A549 (cell line): ENCODE measurements around the gene KCNAB2. TPM values are rescaled to one million over a fixed set of nuclear protein-coding genes. Genes with fewer than 3 reads are reported as not detected.

Experiments
- ATAC-seq, 2 experiments: fragments of 200-7000 bp in 1 of 2; fragments of >200 bp in 1 of 2; cut with Nextera tagmentation in 1 of 2; cut with Tn5 transposase in 1 of 2; 3 replicates each; pipeline versions ENCODE4 v1.8.0 to v1.9.1; 2018 to 2020; ENCODE audit warnings: mild to moderate bottlenecking in 1 of 2, moderate library complexity in 1 of 2
- CTCF ChIA-PET: fragments of 300-600 bp; sonication (Branson Sonifier 250); formaldehyde crosslinking; extraction: SDS; loops from one replicate; lab custom pipeline; 2021; ENCODE audit warnings: antibody characterized with exemption, inconsistent platforms; lab: Yijun Ruan, JAX
- POLR2A ChIA-PET: fragments of 350-600 bp; formaldehyde crosslinking; extraction: SDS; loops from one replicate; lab custom pipeline; 2021; ENCODE audit warnings: antibody characterized with exemption, inconsistent platforms; lab: Yijun Ruan, JAX
- DNase-seq, 2 experiments: peaks; one replicate each; pipeline versions ENCODE4 v3.0.0 to v3.0.0-alpha.2; 2011 to 2016; ENCODE audit warnings: low read depth in 1 of 2, low spot score in 1 of 2
- FAIRE-seq: peaks from 2 replicates; lab custom pipeline; 2011; peaks lifted over from hg19 to GRCh38; lab: Jason Lieb, UNC
- H3K27ac ChIP-seq, 2 experiments: fragments of >200 bp; sonication (Bioruptor Twin); formaldehyde crosslinking; 3 replicates each; pipeline ENCODE4 v1.5.1; 2016 to 2017
- H3K4me1 ChIP-seq: fragments of >200 bp; sonication (Bioruptor Twin); formaldehyde crosslinking; 3 replicates; pipeline ENCODE4 v1.6.1; 2016
- H3K4me2 ChIP-seq: fragments of >200 bp; sonication (Bioruptor Twin); formaldehyde crosslinking; 3 replicates; pipeline ENCODE4 v1.6.1; 2016
- H3K4me3 ChIP-seq: fragments of >200 bp; sonication (Bioruptor Twin); formaldehyde crosslinking; 3 replicates; pipeline ENCODE4 v1.5.1; 2016
- H3K9me3 ChIP-seq: fragments of >200 bp; sonication (Bioruptor Twin); formaldehyde crosslinking; 3 replicates; pipeline ENCODE4 v1.6.1; 2016
- CBX2 ChIP-seq: fragments of 200-600 bp; sonication (generic); IDR thresholded peaks from 2 replicates; pipeline ENCODE4 v1.6.1; 2016; ENCODE audit warnings: low read depth, mild to moderate bottlenecking, borderline replicate concordance
- CBX8 ChIP-seq: fragments of 200-600 bp; sonication (generic); IDR thresholded peaks from 2 replicates; pipeline ENCODE4 v1.6.1; 2016
- CHD2 ChIP-seq: fragments of 150-350 bp; IDR thresholded peaks from 2 replicates; pipeline ENCODE4 v1.6.1; 2014; ENCODE audit warnings: low read length; ENCODE audit not compliant: partially characterized antibody
- CHD4 ChIP-seq: fragments of 200-600 bp; sonication (generic); IDR thresholded peaks from 2 replicates; pipeline ENCODE4 v1.6.1; 2016; ENCODE audit warnings: antibody characterized with exemption, mild to moderate bottlenecking, borderline replicate concordance
- ESRRA ChIP-seq: fragments of 150-350 bp; IDR thresholded peaks from 2 replicates; pipeline ENCODE4 v1.6.1; 2014; ENCODE audit warnings: mild to moderate bottlenecking, low read length, borderline replicate concordance
- HEYL ChIP-seq: fragments of 250-450 bp; sonication (Bioruptor Pico); IDR thresholded peaks from 2 replicates; pipeline ENCODE4 v1.8.0; 2021; ENCODE audit warnings: mild to moderate bottlenecking, moderate library complexity
- HOXB13 ChIP-seq: fragments of 250-450 bp; sonication (Bioruptor Pico); IDR thresholded peaks from 2 replicates; pipeline ENCODE4 v1.5.0; 2020; ENCODE audit warnings: low read depth, mild to moderate bottlenecking, moderate library complexity
- KDM1A ChIP-seq: fragments of 200-600 bp; sonication (generic); IDR thresholded peaks from 2 replicates; pipeline ENCODE4 v1.6.1; 2016; ENCODE audit warnings: low read depth, mild to moderate bottlenecking
- NFE2L2 ChIP-seq: fragments of 150-350 bp; conservative IDR thresholded peaks from 2 replicates; pipeline ENCODE4 v1.6.1; 2014; ENCODE audit warnings: low read length
- PHF8 ChIP-seq: fragments of 200-600 bp; sonication (generic); IDR thresholded peaks from 2 replicates; pipeline ENCODE4 v1.6.1; 2016; ENCODE audit warnings: low read depth, mild to moderate bottlenecking, antibody characterized with exemption, moderate library complexity, borderline replicate concordance
- SMC3 ChIP-seq: fragments of >200 bp; sonication (Bioruptor Twin); formaldehyde crosslinking; IDR thresholded peaks from 3 replicates; pipeline ENCODE4 v1.6.1; 2018; ENCODE audit warnings: inconsistent platforms
- TP53 ChIP-seq: fragments of 250-450 bp; sonication (Bioruptor Pico); IDR thresholded peaks from 2 replicates; pipeline ENCODE4 v1.5.0; 2021; ENCODE audit warnings: mild to moderate bottlenecking, moderate library complexity
- WGBS: methylation state at CpG from one replicate; pipeline ENCODE4 v1.1.6; 2017; ENCODE audit errors: missing lambda C conversion rate; 5-methylcytosine and 5-hydroxymethylcytosine counted together
- polyA plus RNA-seq, 4 experiments: library from polyadenylated mRNA; depleted of rRNA in 3 of 4; stranded (reverse); fragments of >200 nt; fragmentation: RNase III in 1 of 4; extraction: RNeasy Plus Mini Kit Qiagen cat#74134 plus additional on column Dnase treatment in 1 of 4; gene quantifications; 2 replicates in 3 of 4; 3 replicates in 1 of 4; pipeline ENCODE4 v1.2.3, GENCODE V29; 2011 to 2017
- TF ChIP-seq, protein P1 (sequence below): fragments of 150-350 bp; IDR thresholded peaks from 2 replicates; pipeline ENCODE4 v1.6.1; 2014; ENCODE audit warnings: low read depth, mild to moderate bottlenecking, low read length
- TF ChIP-seq, protein P2 (sequence below): fragments of 250-450 bp; sonication (Bioruptor Pico); IDR thresholded peaks from 2 replicates; pipeline ENCODE4 v1.5.0; 2020; ENCODE audit warnings: low read depth, mild to moderate bottlenecking, moderate library complexity
- TF ChIP-seq, protein P3 (sequence below): IDR thresholded peaks from 2 replicates; pipeline ENCODE4 v1.6.1; 2012
- TF ChIP-seq, protein P4 (sequence below): fragments of 250-450 bp; sonication (Bioruptor Pico); IDR thresholded peaks from 2 replicates; pipeline ENCODE4 v1.5.0; 2021; ENCODE audit warnings: mild to moderate bottlenecking, moderate library complexity, borderline replicate concordance
- TF ChIP-seq, protein P5 (sequence below): fragments of >200 bp; sonication (Bioruptor Twin); formaldehyde crosslinking; IDR thresholded peaks from 2 replicates; pipeline ENCODE4 v1.6.1; 2016
- TF ChIP-seq, protein P6 (sequence below): fragments of 450-650 bp; IDR thresholded peaks from 2 replicates; pipeline ENCODE4 v1.6.1; 2014; ENCODE audit warnings: antibody characterized with exemption
- TF ChIP-seq, protein P7 (sequence below): IDR thresholded peaks from 2 replicates; pipeline ENCODE4 v1.6.1; 2012; ENCODE audit warnings: low read depth, borderline replicate concordance

Gene KCNAB2
- polyA plus RNA-seq, 2 of the 4 experiments (the other 2 are of a cell fraction): 7.3 to 9.9 TPM

DNA sequence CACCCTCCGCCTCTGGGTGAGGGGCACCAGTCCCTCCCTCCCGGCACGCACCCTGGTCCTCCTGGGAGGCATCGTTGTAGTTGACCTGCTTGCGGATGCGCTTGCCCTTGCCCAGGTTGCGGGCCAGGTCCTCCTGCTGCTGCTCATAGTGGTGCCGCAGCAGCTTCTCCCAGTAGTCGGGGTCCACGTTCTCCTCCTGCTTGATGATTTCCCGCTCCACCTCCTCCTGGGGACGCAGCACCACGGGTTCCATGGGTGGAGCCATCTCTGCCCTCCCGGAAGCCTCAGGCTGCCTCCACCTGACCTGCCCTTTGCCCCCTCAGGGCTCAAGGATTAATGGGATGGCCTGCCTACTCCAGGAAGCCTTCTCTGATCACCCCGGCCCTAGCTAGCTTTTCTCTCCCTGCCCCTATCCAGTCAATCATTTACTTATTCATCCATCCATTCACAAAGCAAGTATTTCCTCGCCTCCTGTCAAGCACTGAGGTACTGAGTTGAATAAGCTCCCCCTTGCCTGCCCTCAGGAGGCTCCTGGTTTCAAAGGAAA is 80.9 kb downstream of the KCNAB2 start:
- DNase-seq: no peak
- TF ChIP-seq CBX2 (no peak), ESRRA (no peak), TP53 (CRISPR knock-in tag) (no peak), KDM1A (no peak), SMC3 (no peak), HOXB13 (CRISPR knock-in tag) (no peak), CHD4 (no peak), PHF8 (no peak), CBX8 (no peak), NFE2L2 (no peak), CHD2 (no peak)
- TF ChIP-seq, protein P1, sequence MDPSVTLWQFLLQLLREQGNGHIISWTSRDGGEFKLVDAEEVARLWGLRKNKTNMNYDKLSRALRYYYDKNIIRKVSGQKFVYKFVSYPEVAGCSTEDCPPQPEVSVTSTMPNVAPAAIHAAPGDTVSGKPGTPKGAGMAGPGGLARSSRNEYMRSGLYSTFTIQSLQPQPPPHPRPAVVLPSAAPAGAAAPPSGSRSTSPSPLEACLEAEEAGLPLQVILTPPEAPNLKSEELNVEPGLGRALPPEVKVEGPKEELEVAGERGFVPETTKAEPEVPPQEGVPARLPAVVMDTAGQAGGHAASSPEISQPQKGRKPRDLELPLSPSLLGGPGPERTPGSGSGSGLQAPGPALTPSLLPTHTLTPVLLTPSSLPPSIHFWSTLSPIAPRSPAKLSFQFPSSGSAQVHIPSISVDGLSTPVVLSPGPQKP: no peak
- TF ChIP-seq, protein P2, sequence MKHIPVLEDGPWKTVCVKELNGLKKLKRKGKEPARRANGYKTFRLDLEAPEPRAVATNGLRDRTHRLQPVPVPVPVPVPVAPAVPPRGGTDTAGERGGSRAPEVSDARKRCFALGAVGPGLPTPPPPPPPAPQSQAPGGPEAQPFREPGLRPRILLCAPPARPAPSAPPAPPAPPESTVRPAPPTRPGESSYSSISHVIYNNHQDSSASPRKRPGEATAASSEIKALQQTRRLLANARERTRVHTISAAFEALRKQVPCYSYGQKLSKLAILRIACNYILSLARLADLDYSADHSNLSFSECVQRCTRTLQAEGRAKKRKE: no peak
- TF ChIP-seq, protein P3, sequence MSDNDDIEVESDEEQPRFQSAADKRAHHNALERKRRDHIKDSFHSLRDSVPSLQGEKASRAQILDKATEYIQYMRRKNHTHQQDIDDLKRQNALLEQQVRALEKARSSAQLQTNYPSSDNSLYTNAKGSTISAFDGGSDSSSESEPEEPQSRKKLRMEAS: no peak
- TF ChIP-seq, protein P4, sequence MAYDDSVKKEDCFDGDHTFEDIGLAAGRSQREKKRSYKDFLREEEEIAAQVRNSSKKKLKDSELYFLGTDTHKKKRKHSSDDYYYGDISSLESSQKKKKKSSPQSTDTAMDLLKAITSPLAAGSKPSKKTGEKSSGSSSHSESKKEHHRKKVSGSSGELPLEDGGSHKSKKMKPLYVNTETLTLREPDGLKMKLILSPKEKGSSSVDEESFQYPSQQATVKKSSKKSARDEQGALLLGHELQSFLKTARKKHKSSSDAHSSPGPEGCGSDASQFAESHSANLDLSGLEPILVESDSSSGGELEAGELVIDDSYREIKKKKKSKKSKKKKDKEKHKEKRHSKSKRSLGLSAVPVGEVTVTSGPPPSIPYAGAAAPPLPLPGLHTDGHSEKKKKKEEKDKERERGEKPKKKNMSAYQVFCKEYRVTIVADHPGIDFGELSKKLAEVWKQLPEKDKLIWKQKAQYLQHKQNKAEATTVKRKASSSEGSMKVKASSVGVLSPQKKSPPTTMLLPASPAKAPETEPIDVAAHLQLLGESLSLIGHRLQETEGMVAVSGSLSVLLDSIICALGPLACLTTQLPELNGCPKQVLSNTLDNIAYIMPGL: no peak
- TF ChIP-seq, protein P5, sequence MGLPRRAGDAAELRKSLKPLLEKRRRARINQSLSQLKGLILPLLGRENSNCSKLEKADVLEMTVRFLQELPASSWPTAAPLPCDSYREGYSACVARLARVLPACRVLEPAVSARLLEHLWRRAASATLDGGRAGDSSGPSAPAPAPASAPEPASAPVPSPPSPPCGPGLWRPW: no peak
- TF ChIP-seq, all 56 proteins: peak for 0
- Histone ChIP-seq H3K4me2 (no peak overlapping the region), H3K9me3 (no peaks in the 10 kb centered on the region), H3K4me3 (no peak overlapping the region), H3K4me1 (peaks cover 3% of the 10 kb centered on the region; the same call in 2 of the 3 replicates), H3K27ac (no peak overlapping the region)
- 86% methylated on average over 5 of the region's 16 CpGs for WGBS
- ATAC-seq (no peak), FAIRE-seq (no peak)
- POLR2A ChIA-PET: no interaction called here
- CTCF ChIA-PET: interaction anchor here (0.8 to 2.6 kb wide), 3 partner anchors 11 to 78 kb away, joined by 3 to 11 read pairs (median 3); no protein-coding TSS in a partner anchor

DNA sequence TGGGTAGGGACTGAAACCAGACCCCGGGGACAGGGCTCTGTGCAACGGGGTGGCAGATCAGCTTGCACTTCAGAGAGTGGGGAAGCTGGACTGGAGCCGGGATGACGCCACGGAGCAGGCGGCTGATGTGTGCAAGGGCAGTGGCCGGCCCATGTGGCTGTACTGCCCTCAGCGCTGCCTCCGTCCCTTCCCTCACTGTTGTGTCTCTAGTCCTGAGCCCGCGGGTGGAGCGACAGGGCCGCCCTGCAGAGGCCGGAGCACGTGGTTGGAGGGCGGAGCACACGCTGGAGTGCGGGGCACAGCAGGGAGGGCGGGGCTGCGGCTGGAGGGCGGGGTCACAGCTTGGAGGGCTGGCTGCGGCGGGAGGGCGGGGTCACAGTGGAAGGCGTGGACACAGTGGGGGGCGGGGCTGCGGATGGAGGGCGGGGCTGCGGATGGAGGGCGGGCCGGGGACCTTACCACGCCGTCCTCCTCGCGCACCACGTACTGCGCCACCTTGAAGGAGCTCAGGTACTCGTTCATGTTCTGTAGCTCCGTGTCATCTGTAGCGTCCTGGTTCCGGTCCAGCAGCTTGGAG is 82.0 kb downstream of the KCNAB2 start:
- H3K27ac ChIP-seq: peak overlapping the region in 1 of 2 experiments; percentile 61; a peak in 2 of 6 replicates
- peaks cover 6% of the 10 kb centered on the region; the same call in 1 of the 3 replicates for H3K9me3 ChIP-seq
- ATAC-seq (peak; percentile 61 to 89), DNase-seq (peak; percentile 54 to 67), FAIRE-seq (no peak)
- H3K4me1 ChIP-seq: peaks cover 3% of the 10 kb centered on the region; the same call in 2 of the 3 replicates
- H3K4me3 ChIP-seq: no peak overlapping the region
- ChIA-PET POLR2A (no interaction called here), CTCF (interaction anchor here (0.6 to 2.6 kb wide), 3 partner anchors 14 to 77 kb away, joined by 3 to 11 read pairs (median 3); no protein-coding TSS in a partner anchor)
- WGBS: 34% methylated on average over 23 of the region's 41 CpGs
- peak overlapping the region; percentile 54 for H3K4me2 ChIP-seq
- no peak for TF ChIP-seq HEYL (CRISPR knock-in tag)
- TF ChIP-seq, protein P3: peak; percentile 80
- TF ChIP-seq, protein P6, sequence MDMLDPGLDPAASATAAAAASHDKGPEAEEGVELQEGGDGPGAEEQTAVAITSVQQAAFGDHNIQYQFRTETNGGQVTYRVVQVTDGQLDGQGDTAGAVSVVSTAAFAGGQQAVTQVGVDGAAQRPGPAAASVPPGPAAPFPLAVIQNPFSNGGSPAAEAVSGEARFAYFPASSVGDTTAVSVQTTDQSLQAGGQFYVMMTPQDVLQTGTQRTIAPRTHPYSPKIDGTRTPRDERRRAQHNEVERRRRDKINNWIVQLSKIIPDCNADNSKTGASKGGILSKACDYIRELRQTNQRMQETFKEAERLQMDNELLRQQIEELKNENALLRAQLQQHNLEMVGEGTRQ: peak; percentile 14; the same call in 1 of the 2 replicates
- TF ChIP-seq, protein P7, sequence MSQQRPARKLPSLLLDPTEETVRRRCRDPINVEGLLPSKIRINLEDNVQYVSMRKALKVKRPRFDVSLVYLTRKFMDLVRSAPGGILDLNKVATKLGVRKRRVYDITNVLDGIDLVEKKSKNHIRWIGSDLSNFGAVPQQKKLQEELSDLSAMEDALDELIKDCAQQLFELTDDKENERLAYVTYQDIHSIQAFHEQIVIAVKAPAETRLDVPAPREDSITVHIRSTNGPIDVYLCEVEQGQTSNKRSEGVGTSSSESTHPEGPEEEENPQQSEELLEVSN: peak; percentile 60; the same call in 1 of the 2 replicates
